CD8-positive, alpha-beta memory T cell (primary cell): ENCODE results near the gene GPC6. TPM values are rescaled to one million over a fixed set of nuclear protein-coding genes. Genes with fewer than 3 reads are reported as not detected.

Experiments
- CTCF ChIA-PET: fragments of 350-600 bp; sonication (Branson Sonifier 250); formaldehyde crosslinking; loops from one replicate; lab custom pipeline; 2021; ENCODE audit warnings: antibody characterized with exemption; lab: Charles Lee
- POLR2A ChIA-PET: fragments of 350-600 bp; sonication (Branson Sonifier 250); formaldehyde crosslinking; loops from one replicate; lab custom pipeline; 2021; ENCODE audit warnings: antibody characterized with exemption; lab: Charles Lee
- DNase-seq, 5 donors: peaks; one replicate each; pipeline versions ENCODE4 v3.0.0 to v3.0.0-alpha.2; 2020 to 2022; ENCODE audit warnings: mixed read lengths in 1 of 5
- H3K27ac ChIP-seq: one replicate; pipeline ENCODE4 v1.7.0; 2013; ENCODE audit warnings: low read depth, mild to moderate bottlenecking, low read length, moderate library complexity
- H3K27me3 ChIP-seq: 2 replicates; pipeline ENCODE4 v1.7.0; 2013; ENCODE audit warnings: low read length, mild to moderate bottlenecking; ENCODE audit not compliant: insufficient read depth, poor library complexity, severe bottlenecking
- H3K36me3 ChIP-seq: 2 replicates; pipeline ENCODE4 v1.7.0; 2013; ENCODE audit warnings: mild to moderate bottlenecking, low read length, moderate library complexity; ENCODE audit not compliant: insufficient read depth
- H3K4me1 ChIP-seq: 2 replicates; pipeline ENCODE4 v1.7.0; 2013; ENCODE audit warnings: mild to moderate bottlenecking, low read length, moderate library complexity; ENCODE audit not compliant: insufficient read depth
- H3K4me3 ChIP-seq: 2 replicates; pipeline ENCODE4 v1.7.0; 2013; ENCODE audit warnings: mild to moderate bottlenecking, low read length
- H3K9me3 ChIP-seq: 2 replicates; pipeline ENCODE4 v1.7.0; 2013; ENCODE audit warnings: mild to moderate bottlenecking, low read length
- H3K27ac Mint-ChIP-seq, 8 donors: one replicate each; pipeline ENCODE4 v1.8.0; 2020 to 2021; ENCODE audit warnings: mixed read lengths in 8 of 8, mild to moderate bottlenecking in 6 of 8, inconsistent platforms in 3 of 8, moderate library complexity in 3 of 8
- H3K27me3 Mint-ChIP-seq, 2 donors: one replicate each; pipeline ENCODE4 v1.8.0; 2020 to 2021; ENCODE audit warnings: mixed read lengths in 2 of 2, mild to moderate bottlenecking in 1 of 2, moderate library complexity in 1 of 2
- H3K36me3 Mint-ChIP-seq, 3 donors: one replicate each; pipeline ENCODE4 v1.8.0; 2020 to 2021; ENCODE audit warnings: mixed read lengths in 3 of 3, inconsistent platforms in 1 of 3, mild to moderate bottlenecking in 1 of 3
- H3K4me1 Mint-ChIP-seq, 3 donors: one replicate each; pipeline ENCODE4 v1.8.0; 2020 to 2021; ENCODE audit warnings: mixed read lengths in 3 of 3, inconsistent platforms in 1 of 3, mild to moderate bottlenecking in 1 of 3
- H3K4me3 Mint-ChIP-seq, 7 donors: one replicate each; pipeline ENCODE4 v1.8.0; 2020 to 2021; ENCODE audit warnings: mixed read lengths in 7 of 7, mild to moderate bottlenecking in 6 of 7, moderate library complexity in 4 of 7, inconsistent platforms in 2 of 7
- H3K9me3 Mint-ChIP-seq, 5 donors: one replicate each; pipeline ENCODE4 v1.8.0; 2020 to 2022; ENCODE audit warnings: mixed read lengths in 5 of 5, mild to moderate bottlenecking in 3 of 5, moderate library complexity in 2 of 5, inconsistent platforms in 1 of 5
- polyA plus RNA-seq: library from polyadenylated mRNA; unstranded; fragments of 300-500 nt; fragmentation: Illumina TruSeq; gene quantifications from one replicate; pipeline ENCODE4 v1.2.3, GENCODE V29; 2021
- total RNA-seq, 2 experiments: library from RNA; stranded (reverse); gene quantifications; one replicate each; pipeline ENCODE4 v1.2.3, GENCODE V29; 2021

GPC6 gene
- total and polyA plus RNA-seq, 3 experiments from 2014 or later = not detected

GRCh38 chr13:94006296-94006695, 779.7 kb downstream of the GPC6 start:
- Histone ChIP-seq H3K27ac (no peak overlapping the region), H3K4me1 (no peaks in the 10 kb centered on the region), H3K9me3 (no peaks in the 10 kb centered on the region), H3K36me3 (no peaks in the 10 kb centered on the region), H3K4me3 (no peak overlapping the region), H3K27me3 (no peaks in the 10 kb centered on the region)
- Mint-ChIP-seq H3K36me3 (no peaks in the 10 kb centered on the region), H3K9me3 (no peaks in the 10 kb centered on the region), H3K27me3 (peaks cover 8 to 9% of the 10 kb centered on the region in 2 donors), H3K4me3 (no peak overlapping the region), H3K27ac (no peak overlapping the region), H3K4me1 (no peaks in the 10 kb centered on the region)
- ChIA-PET CTCF (no interaction called here), POLR2A (no interaction called here)
- DNase-seq = no peak

GRCh38 chr13:94007072-94007471, 780.5 kb downstream of the GPC6 start:
- Mint-ChIP-seq H3K9me3 (no peaks in the 10 kb centered on the region), H3K4me1 (no peaks in the 10 kb centered on the region), H3K27me3 (peaks cover 5 to 8% of the 10 kb centered on the region in 2 donors), H3K36me3 (no peaks in the 10 kb centered on the region), H3K27ac (no peak overlapping the region), H3K4me3 (no peak overlapping the region)
- H3K36me3 ChIP-seq = no peaks in the 10 kb centered on the region
- no peaks in the 10 kb centered on the region for H3K27me3 ChIP-seq
- DNase-seq = no peak
- POLR2A ChIA-PET = no interaction called here
- CTCF ChIA-PET = no interaction called here
- no peak overlapping the region for H3K4me3 ChIP-seq
- H3K4me1 ChIP-seq = no peaks in the 10 kb centered on the region
- H3K9me3 ChIP-seq = no peaks in the 10 kb centered on the region
- H3K27ac ChIP-seq = no peak overlapping the region

GRCh38 chr13:94009701-94010100, 783.1 kb downstream of the GPC6 start:
- Mint-ChIP-seq H3K9me3 (no peaks in the 10 kb centered on the region), H3K4me3 (no peak overlapping the region), H3K27ac (no peak overlapping the region), H3K4me1 (no peaks in the 10 kb centered on the region), H3K36me3 (no peaks in the 10 kb centered on the region), H3K27me3 (peaks cover 5% of the 10 kb centered on the region in 2 donors)
- Histone ChIP-seq H3K4me3 (no peak overlapping the region), H3K27ac (no peak overlapping the region), H3K27me3 (no peaks in the 10 kb centered on the region), H3K9me3 (no peaks in the 10 kb centered on the region), H3K4me1 (no peaks in the 10 kb centered on the region), H3K36me3 (no peaks in the 10 kb centered on the region)
- DNase-seq = no peak
- ChIA-PET CTCF (no interaction called here), POLR2A (no interaction called here)

- Mint-ChIP-seq H3K36me3 (no peaks in the 10 kb centered on the region), H3K4me1 (no peaks in the 10 kb centered on the region), H3K27me3 (peaks cover 9 to 18% of the 10 kb centered on the region in 2 donors), H3K27ac (no peak overlapping the region), H3K9me3 (no peaks in the 10 kb centered on the region), H3K4me3 (no peak overlapping the region)
- Histone ChIP-seq H3K36me3 (no peaks in the 10 kb centered on the region), H3K27me3 (no peaks in the 10 kb centered on the region), H3K4me1 (no peaks in the 10 kb centered on the region), H3K27ac (no peak overlapping the region), H3K4me3 (no peak overlapping the region), H3K9me3 (no peaks in the 10 kb centered on the region)
- POLR2A ChIA-PET = no interaction called here
- no peak for DNase-seq
- CTCF ChIA-PET = no interaction called here
Measured at GRCh38 chr13:94014461-94014860, 787.9 kb downstream of the GPC6 start.

- H3K27ac Mint-ChIP-seq = no peak overlapping the region
- no peak for DNase-seq
- H3K4me1 ChIP-seq = no peaks in the 10 kb centered on the region
- no peak overlapping the region for H3K4me3 ChIP-seq
- H3K36me3 ChIP-seq = no peaks in the 10 kb centered on the region
- H3K9me3 Mint-ChIP-seq = no peaks in the 10 kb centered on the region
- CTCF ChIA-PET = no interaction called here
- H3K9me3 ChIP-seq = no peaks in the 10 kb centered on the region
- H3K36me3 Mint-ChIP-seq = no peaks in the 10 kb centered on the region
- POLR2A ChIA-PET = no interaction called here
- H3K4me3 Mint-ChIP-seq = no peak overlapping the region
- no peaks in the 10 kb centered on the region for H3K4me1 Mint-ChIP-seq
- H3K27me3 ChIP-seq = no peaks in the 10 kb centered on the region
- H3K27me3 Mint-ChIP-seq = peaks cover 13 to 40% of the 10 kb centered on the region in 2 donors
- H3K27ac ChIP-seq = no peak overlapping the region
Measured at GRCh38 chr13:94020426-94020825, 793.8 kb downstream of the GPC6 start.

GRCh38 chr13:94020833-94021232, 794.2 kb downstream of the GPC6 start:
- H3K27ac Mint-ChIP-seq = no peak overlapping the region
- ChIA-PET CTCF (no interaction called here), POLR2A (no interaction called here)
- Histone ChIP-seq H3K27me3 (no peaks in the 10 kb centered on the region), H3K27ac (no peak overlapping the region), H3K4me1 (no peaks in the 10 kb centered on the region), H3K4me3 (no peak overlapping the region), H3K36me3 (no peaks in the 10 kb centered on the region), H3K9me3 (no peaks in the 10 kb centered on the region)
- H3K27me3 Mint-ChIP-seq = peaks cover 15 to 39% of the 10 kb centered on the region in 2 donors
- DNase-seq = no peak
- H3K36me3 Mint-ChIP-seq = no peaks in the 10 kb centered on the region
- H3K9me3 Mint-ChIP-seq = no peaks in the 10 kb centered on the region
- H3K4me1 Mint-ChIP-seq = no peaks in the 10 kb centered on the region
- no peak overlapping the region for H3K4me3 Mint-ChIP-seq

- no peak for DNase-seq
- H3K9me3 ChIP-seq = no peaks in the 10 kb centered on the region
- peaks cover 3 to 11% of the 10 kb centered on the region in 2 donors for H3K27me3 Mint-ChIP-seq
- no peak overlapping the region for H3K27ac ChIP-seq
- ChIA-PET POLR2A (no interaction called here), CTCF (no interaction called here)
- H3K27ac Mint-ChIP-seq = no peak overlapping the region
- no peaks in the 10 kb centered on the region for H3K27me3 ChIP-seq
- no peaks in the 10 kb centered on the region for H3K9me3 Mint-ChIP-seq
- H3K4me3 ChIP-seq = no peak overlapping the region
- H3K36me3 Mint-ChIP-seq = no peaks in the 10 kb centered on the region
- H3K4me1 ChIP-seq = no peaks in the 10 kb centered on the region
- H3K4me1 Mint-ChIP-seq = no peaks in the 10 kb centered on the region
- no peak overlapping the region for H3K4me3 Mint-ChIP-seq
- no peaks in the 10 kb centered on the region for H3K36me3 ChIP-seq
Measured at GRCh38 chr13:94028234-94028633, 801.6 kb downstream of the GPC6 start.

GRCh38 chr13:94028650-94029049, 802.0 kb downstream of the GPC6 start:
- Mint-ChIP-seq H3K27ac (no peak overlapping the region), H3K27me3 (peaks cover 3 to 11% of the 10 kb centered on the region in 2 donors), H3K9me3 (no peaks in the 10 kb centered on the region), H3K4me1 (no peaks in the 10 kb centered on the region), H3K4me3 (no peak overlapping the region), H3K36me3 (no peaks in the 10 kb centered on the region)
- Histone ChIP-seq H3K4me3 (no peak overlapping the region), H3K9me3 (no peaks in the 10 kb centered on the region), H3K36me3 (no peaks in the 10 kb centered on the region), H3K27ac (no peak overlapping the region), H3K27me3 (no peaks in the 10 kb centered on the region), H3K4me1 (no peaks in the 10 kb centered on the region)
- DNase-seq = no peak
- POLR2A ChIA-PET = no interaction called here
- CTCF ChIA-PET = no interaction called here
